H1 (cell line): ENCODE measurements around the gene BUB1B. TPM values are rescaled to one million over a fixed set of nuclear protein-coding genes. Genes with fewer than 3 reads are reported as not detected.

ENCODE experiments used
- CTCF ChIA-PET: fragments of 300-600 bp; sonication (Branson Sonifier 250); formaldehyde crosslinking; loops from one replicate; lab custom pipeline; 2021; ENCODE audit not compliant: partially characterized antibody; lab: Charles Lee
- POLR2A ChIA-PET: fragments of 300-600 bp; sonication (Branson Sonifier 250); formaldehyde crosslinking; loops from one replicate; lab custom pipeline; 2021; ENCODE audit warnings: inconsistent platforms; ENCODE audit not compliant: partially characterized antibody; lab: Charles Lee
- DNase-seq, 2 experiments: peaks; one replicate each; pipeline versions ENCODE4 v3.0.0 to v3.0.0-alpha.2; 2010 to 2022; ENCODE audit warnings: low spot score in 2 of 2, low read depth in 1 of 2, mixed read lengths in 1 of 2
- FAIRE-seq: peaks from 2 replicates; lab custom pipeline; 2011; peaks lifted over from hg19 to GRCh38; lab: Jason Lieb, UNC
- H2AFZ ChIP-seq: 2 replicates; pipeline ENCODE4 v1.8.1; 2012; ENCODE audit warnings: low read length, inconsistent platforms
- H2AK5ac ChIP-seq: 2 replicates; pipeline ENCODE4 v1.6.1; 2013; ENCODE audit warnings: low read depth, low read length
- H2BK120ac ChIP-seq: replicated peaks from 2 replicates; pipeline ENCODE3; 2013; ENCODE audit warnings: low read depth, low read length, inconsistent platforms
- H2BK12ac ChIP-seq: 2 replicates; pipeline ENCODE4 v1.6.1; 2013; ENCODE audit warnings: low read depth, low read length
- H2BK15ac ChIP-seq: 2 replicates; pipeline ENCODE4 v1.6.1; 2013; ENCODE audit warnings: low read length
- H2BK20ac ChIP-seq: 2 replicates; pipeline ENCODE4 v1.6.1; 2013; ENCODE audit warnings: low read length
- H2BK5ac ChIP-seq: 2 replicates; pipeline ENCODE4 v1.6.1; 2013; ENCODE audit warnings: low read depth, low read length
- H3K14ac ChIP-seq: 2 replicates; pipeline ENCODE4 v1.6.1; 2013; ENCODE audit warnings: inconsistent platforms; ENCODE audit not compliant: insufficient read length
- H3K18ac ChIP-seq: 2 replicates; pipeline ENCODE4 v1.6.1; 2013; ENCODE audit warnings: low read length; ENCODE audit errors: extremely low read depth
- H3K23ac ChIP-seq: 2 replicates; pipeline ENCODE4 v1.6.1; 2013; ENCODE audit warnings: inconsistent platforms; ENCODE audit not compliant: insufficient read length
- H3K23me2 ChIP-seq: 2 replicates; pipeline ENCODE4 v1.6.1; 2013; ENCODE audit warnings: low read depth, low read length
- H3K27ac ChIP-seq: 2 replicates; pipeline ENCODE4 v1.6.1; 2011; ENCODE audit warnings: low read depth, low read length, inconsistent platforms
- H3K27me3 ChIP-seq, 4 experiments: replicated peaks in 1 of 4; 1 replicate in 1 of 4; 2 replicates in 3 of 4; pipeline versions ENCODE4 v1.6.1 to v1.8.1; 2011 to 2013; ENCODE audit warnings: low read length in 3 of 4, mild to moderate bottlenecking in 3 of 4, inconsistent platforms in 2 of 4, mixed read lengths in 2 of 4, moderate library complexity in 1 of 4; ENCODE audit not compliant: control insufficient read depth in 3 of 4, insufficient read depth in 3 of 4; ENCODE audit errors: extremely low read depth in 1 of 4
- H3K36me3 ChIP-seq, 4 experiments: 2 replicates each; pipeline versions ENCODE4 v1.6.1 to v1.8.1; 2011 to 2013; ENCODE audit warnings: mild to moderate bottlenecking in 4 of 4, low read length in 3 of 4, moderate library complexity in 2 of 4, control low read depth in 1 of 4, inconsistent platforms in 1 of 4; ENCODE audit not compliant: insufficient read depth in 4 of 4, control insufficient read depth in 2 of 4
- H3K4ac ChIP-seq: replicated peaks from 2 replicates; pipeline ENCODE3; 2013; ENCODE audit warnings: low read length, low read depth, mixed read lengths, inconsistent platforms; ENCODE audit not compliant: insufficient read length
- H3K4me1 ChIP-seq, 4 experiments: replicated peaks in 1 of 4; 1 replicate in 1 of 4; 2 replicates in 3 of 4; pipeline versions ENCODE4 v1.6.1 to v1.8.1; 2011 to 2013; ENCODE audit warnings: low read length in 3 of 4, inconsistent platforms in 2 of 4, mixed read lengths in 1 of 4; ENCODE audit not compliant: insufficient read depth in 4 of 4, control insufficient read depth in 3 of 4
- H3K4me2 ChIP-seq, 2 experiments: 2 replicates each; pipeline versions ENCODE4 v1.6.1 to v1.8.1; 2011 to 2013; ENCODE audit warnings: low read depth in 2 of 2, low read length in 2 of 2, control low read depth in 1 of 2, inconsistent platforms in 1 of 2, mild to moderate bottlenecking in 1 of 2; ENCODE audit not compliant: insufficient read depth in 1 of 2
- H3K4me3 ChIP-seq, 4 experiments: fragments of 200-600, 300-600 bp in 1 of 4; sonication (generic), shearing (Covaris generic), sonication (Bioruptor Twin) in 1 of 4; 2 replicates each; pipeline versions ENCODE4 v1.5.1 to v1.8.1; 2011 to 2016; ENCODE audit warnings: low read length in 4 of 4, low read depth in 3 of 4, control low read depth in 2 of 4, inconsistent platforms in 2 of 4, mild to moderate bottlenecking in 2 of 4, mixed read lengths in 1 of 4, moderate library complexity in 1 of 4; ENCODE audit not compliant: insufficient read depth in 2 of 4; ENCODE audit errors: extremely low read depth in 1 of 4
- H3K56ac ChIP-seq: replicated peaks from 2 replicates; pipeline ENCODE3; 2013; ENCODE audit warnings: low read depth, mild to moderate bottlenecking, mixed read lengths, low read length, inconsistent platforms; ENCODE audit not compliant: insufficient read length
- H3K79me1 ChIP-seq: 2 replicates; pipeline ENCODE4 v1.6.1; 2013; ENCODE audit warnings: low read depth, low read length, control low read depth
- H3K79me2 ChIP-seq, 2 experiments: 2 replicates each; pipeline versions ENCODE4 v1.6.1 to v1.8.1; 2012 to 2013; ENCODE audit warnings: low read length in 2 of 2, mild to moderate bottlenecking in 2 of 2, inconsistent platforms in 1 of 2; ENCODE audit not compliant: insufficient read depth in 2 of 2, control insufficient read depth in 1 of 2
- H3K9ac ChIP-seq, 4 experiments: replicated peaks in 1 of 4; 1 replicate in 1 of 4; 2 replicates in 3 of 4; pipeline versions ENCODE4 v1.6.1 to v1.8.1; 2011 to 2013; ENCODE audit warnings: low read depth in 3 of 4, low read length in 3 of 4, control low read depth in 2 of 4, mild to moderate bottlenecking in 2 of 4, moderate library complexity in 2 of 4, inconsistent platforms in 1 of 4; ENCODE audit errors: extremely low read depth in 1 of 4
- H3K9me3 ChIP-seq, 2 experiments: 2 replicates each; pipeline versions ENCODE4 v1.6.1 to v1.8.1; 2012 to 2013; ENCODE audit warnings: mild to moderate bottlenecking in 2 of 2, moderate library complexity in 2 of 2, control low read depth in 1 of 2, inconsistent platforms in 1 of 2, low read depth in 1 of 2, low read length in 1 of 2, mixed read lengths in 1 of 2; ENCODE audit not compliant: insufficient read depth in 2 of 2
- H4K20me1 ChIP-seq, 2 experiments: replicated peaks in 1 of 2; 2 replicates each; pipeline versions ENCODE3 to v1.8.1; 2011 to 2013; ENCODE audit warnings: inconsistent platforms in 2 of 2, low read length in 2 of 2, mild to moderate bottlenecking in 1 of 2; ENCODE audit not compliant: insufficient read depth in 2 of 2, control insufficient read depth in 1 of 2
- H4K5ac ChIP-seq: 2 replicates; pipeline ENCODE4 v1.6.1; 2013; ENCODE audit warnings: low read length, low read depth, mixed read lengths, inconsistent platforms; ENCODE audit not compliant: insufficient read length
- H4K8ac ChIP-seq: 2 replicates; pipeline ENCODE4 v1.8.0; 2013; ENCODE audit warnings: mild to moderate bottlenecking, moderate library complexity, low read length, inconsistent platforms; ENCODE audit not compliant: insufficient read depth; ENCODE audit errors: extremely low read depth
- H4K91ac ChIP-seq: replicated peaks from 2 replicates; pipeline ENCODE3; 2013; ENCODE audit warnings: low read length, mixed read lengths, inconsistent platforms; ENCODE audit not compliant: insufficient read length
- ASH2L ChIP-seq: fragments of 200-600, 300-600 bp; sonication (generic); IDR thresholded peaks from one replicate; pipeline ENCODE4 v1.7.1; 2017; ENCODE audit warnings: low read length
- BACH1 ChIP-seq: IDR thresholded peaks from 2 replicates; pipeline ENCODE4 v1.6.1; 2012; ENCODE audit warnings: low read length, improper control_type of control experiment
- CHD2 ChIP-seq: IDR thresholded peaks from 2 replicates; pipeline ENCODE4 v1.6.1; 2012; ENCODE audit warnings: low read length, improper control_type of control experiment
- CREB1 ChIP-seq: IDR thresholded peaks from 2 replicates; pipeline ENCODE4 v1.6.1; 2012; ENCODE audit warnings: inconsistent platforms
- KDM5A ChIP-seq: fragments of 200-600 bp; IDR thresholded peaks from 2 replicates; pipeline ENCODE4 v1.7.1; 2012; ENCODE audit warnings: mild to moderate bottlenecking, low read length, inconsistent platforms, mixed read lengths
- PHF8 ChIP-seq: fragments of 200-600 bp; sonication (generic); conservative IDR thresholded peaks from 2 replicates; pipeline ENCODE4 v1.7.1; 2012; ENCODE audit warnings: low read depth, mild to moderate bottlenecking, inconsistent platforms, low read length, moderate library complexity
- POLR2AphosphoS5 ChIP-seq: IDR thresholded peaks from 2 replicates; pipeline ENCODE4 v1.6.1; 2011; ENCODE audit warnings: low read depth, low read length
- TAF1 ChIP-seq: IDR thresholded peaks from 2 replicates; pipeline ENCODE4 v1.6.1; 2011; ENCODE audit warnings: mild to moderate bottlenecking, low read depth, low read length
- TEAD4 ChIP-seq: IDR thresholded peaks from 2 replicates; pipeline ENCODE4 v1.6.1; 2012; ENCODE audit warnings: low read depth, low read length, inconsistent platforms, mixed read lengths
- WGBS, 2 experiments: shearing (Covaris generic) in 1 of 2; methylation state at CpG; one replicate each; pipeline versions ENCODE4 v1.1.6 to v1.1.7; 2013 to 2015; ENCODE audit warnings: low lambda C conversion rate in 2 of 2, mixed read lengths in 2 of 2, inconsistent platforms in 1 of 2, low coverage in 1 of 2, missing lambda C conversion rate in 1 of 2; ENCODE audit not compliant: insufficient replicate concordance in 2 of 2, insufficient coverage in 1 of 2, insufficient read length in 1 of 2; ENCODE audit errors: extremely low coverage in 1 of 2, missing lambda C conversion rate in 1 of 2; 5-methylcytosine and 5-hydroxymethylcytosine counted together
- polyA plus RNA-seq, 7 experiments: library from polyadenylated mRNA; depleted of rRNA in 3 of 7; stranded (reverse) in 5 of 7; unstranded in 2 of 7; fragments of >200 nt in 5 of 7; fragments of 200-250 nt in 2 of 7; gene quantifications; 1 replicate in 5 of 7; 2 replicates in 1 of 7; 4 replicates in 1 of 7; pipeline versions ENCODE4 v1.2.1 to v1.2.3, GENCODE V29; 2011 to 2013; ENCODE audit warnings: missing spikeins in 2 of 7, mixed read lengths in 2 of 7
- total RNA-seq: library from RNA; stranded (reverse); fragmentation: NEBNext Ultra II Directional; extraction: Animal tissue kit (Norgen Biotek cat#: 25700); gene quantifications from 2 replicates; pipeline ENCODE4 v1.2.1, GENCODE V29; 2021

Gene BUB1B
- total and polyA plus RNA-seq, 2 of the 8 experiments (the other 6 are each of a cell fraction or from before 2014, with no cell fraction given): 48.9 to 144 TPM

DNA sequence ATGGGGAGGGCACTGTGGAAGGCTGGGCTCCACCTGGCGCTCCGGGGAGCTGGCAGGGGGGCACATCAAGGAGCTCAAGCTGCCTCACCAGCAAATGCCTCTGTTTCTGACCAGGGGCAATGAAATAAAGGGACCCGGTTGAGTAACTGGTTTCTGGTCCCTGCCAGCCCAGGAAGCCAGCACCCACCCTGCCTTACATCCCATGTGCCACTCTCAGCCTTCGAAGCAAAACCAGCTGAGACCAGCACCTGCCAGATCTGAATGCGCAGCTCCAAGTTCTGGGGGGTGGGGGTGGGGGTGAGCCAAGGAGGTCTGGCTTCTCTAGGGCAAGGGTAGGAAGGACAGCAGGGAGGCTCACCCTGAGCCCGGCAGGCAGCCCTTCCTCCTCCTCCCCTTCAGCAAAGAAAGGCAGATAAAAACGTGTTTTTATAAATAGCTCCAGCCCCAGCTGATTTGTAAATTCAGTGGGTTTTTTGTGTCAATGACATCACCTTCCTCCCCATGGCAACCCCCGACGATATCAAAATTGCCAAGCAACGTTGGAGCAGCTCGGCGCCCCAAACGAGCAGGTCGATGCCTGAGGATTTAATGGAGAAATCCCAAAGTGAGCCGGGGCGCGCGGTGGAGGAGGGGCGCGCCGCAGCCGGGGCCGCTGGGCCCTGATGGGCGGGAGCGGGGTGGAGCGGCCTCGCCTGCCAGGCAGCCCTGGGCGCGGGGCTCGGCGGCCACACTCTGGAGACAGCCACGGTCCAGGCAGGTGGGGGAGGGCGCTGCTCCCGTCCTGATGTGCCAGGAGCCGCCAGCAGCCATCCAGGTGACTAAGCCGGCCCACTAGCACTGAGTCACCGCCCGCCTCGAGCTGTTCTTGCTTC is 77.9 kb downstream of the BUB1B start, which contains the start of gene PAK6:
PAK6 (plus strand) TSS at position 532 of the 872 bp plus-strand sequence. CDS start 25,723 bp downstream, outside the sequence.
- Histone ChIP-seq H4K5ac (peak within 1 kb of the TSS; percentile 29), H3K4me1 (peaks cover 9 to 18% (median 14%) of the 10 kb centered on the region in 4 experiments), H4K20me1 (no peaks in the 10 kb centered on the region), H4K91ac (peak within 1 kb of the TSS; percentile 77), H2BK120ac (no peak within 1 kb of the TSS), H3K4me2 (peak within 1 kb of the TSS; percentile 73 to 84), H3K79me2 (no peaks in the 10 kb centered on the region), H3K9me3 (no peaks in the 10 kb centered on the region), H3K23ac (no peak within 1 kb of the TSS), H3K14ac (no peak within 1 kb of the TSS), H3K9ac (peak within 1 kb of the TSS; percentile 9 to 64 (median 30); a peak in 5 of 7 replicates), H2BK5ac (peak within 1 kb of the TSS; percentile 13; the same call in 1 of the 2 replicates), H3K4me3 (peak within 1 kb of the TSS; percentile 14 to 54 (median 30); a peak in 7 of 8 replicates), H3K27ac (no peak within 1 kb of the TSS), H2BK15ac (peak within 1 kb of the TSS; percentile 82; the same call in 1 of the 2 replicates), H3K36me3 (no peaks in the 10 kb centered on the region), H2AK5ac (no peak within 1 kb of the TSS), H2BK12ac (peak within 1 kb of the TSS; percentile 22; the same call in 1 of the 2 replicates), H3K23me2 (peaks cover 4% of the 10 kb centered on the region; the same call in 1 of the 2 replicates), H2BK20ac (peak within 1 kb of the TSS; percentile 39; the same call in 1 of the 2 replicates), H3K56ac (peak within 1 kb of the TSS; percentile 50), H3K4ac (no peak within 1 kb of the TSS), H3K79me1 (no peaks in the 10 kb centered on the region), H3K18ac (peak within 1 kb of the TSS; percentile 63), H2AFZ (peak within 1 kb of the TSS; percentile 14; the same call in 1 of the 2 replicates), H4K8ac (peak within 1 kb of the TSS; percentile 81; the same call in 1 of the 2 replicates), H3K27me3 (peaks cover 0 to 6% (median 2%) of the 10 kb centered on the region in 4 experiments; a peak in 2 of 7 replicates)
- FAIRE-seq (no peak), DNase-seq (peak; percentile 60 to 90)
- CTCF ChIA-PET: interaction anchor here (0.8 to 46.3 kb wide), 18 partner anchors 8 to 191 kb away, joined by 3 to 1340 read pairs (median 3); partner anchors contain the start of gene PLCB2
- POLR2A ChIA-PET: interaction anchor here (0.6 to 6.2 kb wide), 18 partner anchors 8 to 526 kb away, joined by 3 to 47 read pairs (median 4); partner anchors contain the start of genes BAHD1 and BUB1B
- WGBS, 2 experiments: 7% methylated on average over 38 of the region's 39 CpGs; no CpG with 5 or more reads in 1 of the 2 experiments
- TF ChIP-seq TAF1 (peak; percentile 84; the same call in 1 of the 2 replicates), TEAD4 (no peak), KDM5A (no peak), CHD2 (no peak), POLR2AphosphoS5 (peak; percentile 68), ASH2L (peak; percentile 88), PHF8 (0 out of 2 replicates have a peak, but pooled peaks have one; percentile 17), CREB1 (no peak), BACH1 (peak; percentile 22; the same call in 1 of the 2 replicates)
